HEK293 (cell line): ENCODE results near the gene BAIAP3.
A peak's percentile ranks its signal among the peaks of the same experiment; 100 is the strongest.

Experiments used
- AEBP2 ChIP-seq: fragments of 450-650 bp; formaldehyde crosslinking; IDR thresholded peaks from 2 replicates; pipeline ENCODE4 v1.5.1; 2016; ENCODE audit warnings: missing biosample characterization, missing genetic modification characterization, borderline replicate concordance
- KLF16 ChIP-seq: fragments of 450-650 bp; formaldehyde crosslinking; IDR thresholded peaks from 2 replicates; pipeline ENCODE4 v1.5.1; 2017; ENCODE audit warnings: missing biosample characterization, missing genetic modification characterization
- KLF9 ChIP-seq: fragments of 450-650 bp; formaldehyde crosslinking; IDR thresholded peaks from 2 replicates; pipeline ENCODE4 v1.5.1; 2016; ENCODE audit warnings: missing biosample characterization, missing genetic modification characterization, low read depth
- PRDM1 ChIP-seq: fragments of 450-650 bp; formaldehyde crosslinking; IDR thresholded peaks from 2 replicates; pipeline ENCODE4; 2016; ENCODE audit warnings: missing biosample characterization, missing genetic modification characterization
- REST ChIP-seq: fragments of 450-650 bp; formaldehyde crosslinking; IDR thresholded peaks from 2 replicates; pipeline ENCODE4 v1.5.1; 2016; ENCODE audit warnings: missing biosample characterization, missing genetic modification characterization
- SP2 ChIP-seq: fragments of 450-650 bp; formaldehyde crosslinking; IDR thresholded peaks from 2 replicates; pipeline ENCODE4 v1.5.1; 2016; ENCODE audit warnings: missing biosample characterization, missing genetic modification characterization
- SP3 ChIP-seq: fragments of 450-650 bp; formaldehyde crosslinking; IDR thresholded peaks from 2 replicates; pipeline ENCODE4 v1.5.1; 2016; ENCODE audit warnings: missing biosample characterization, missing genetic modification characterization
- ZBTB21 ChIP-seq: fragments of 450-650 bp; formaldehyde crosslinking; IDR thresholded peaks from 2 replicates; pipeline ENCODE4 v1.5.1; 2017; ENCODE audit warnings: missing biosample characterization, missing genetic modification characterization
- ZBTB26 ChIP-seq: fragments of 450-650 bp; formaldehyde crosslinking; optimal IDR thresholded peaks from 2 replicates; pipeline ENCODE3; 2016; ENCODE audit warnings: missing biosample characterization, mild to moderate bottlenecking, missing genetic modification characterization
- ZBTB49 ChIP-seq: fragments of 450-650 bp; formaldehyde crosslinking; IDR thresholded peaks from 2 replicates; pipeline ENCODE4 v1.5.1; 2016; ENCODE audit warnings: missing biosample characterization, missing genetic modification characterization, low read depth
- ZFHX2 ChIP-seq: fragments of 450-650 bp; formaldehyde crosslinking; conservative IDR thresholded peaks from 2 replicates; pipeline ENCODE4 v1.5.1; 2016; ENCODE audit warnings: missing biosample characterization, missing genetic modification characterization
- ZNF121 ChIP-seq: fragments of 450-650 bp; formaldehyde crosslinking; IDR thresholded peaks from 2 replicates; pipeline ENCODE4 v1.5.1; 2016; ENCODE audit warnings: missing biosample characterization, missing genetic modification characterization
- ZNF138 ChIP-seq: fragments of 450-650 bp; formaldehyde crosslinking; IDR thresholded peaks from 2 replicates; pipeline ENCODE4 v1.5.1; 2016; ENCODE audit warnings: missing biosample characterization, missing genetic modification characterization, borderline replicate concordance
- ZNF221 ChIP-seq: fragments of 450-650 bp; formaldehyde crosslinking; IDR thresholded peaks from 2 replicates; pipeline ENCODE4 v1.5.1; 2017; ENCODE audit warnings: missing biosample characterization, missing genetic modification characterization, borderline replicate concordance
- ZNF280C ChIP-seq: fragments of 450-650 bp; formaldehyde crosslinking; IDR thresholded peaks from 2 replicates; pipeline ENCODE4 v1.5.1; 2016; ENCODE audit warnings: missing biosample characterization, missing genetic modification characterization
- ZNF280D ChIP-seq: fragments of 450-650 bp; formaldehyde crosslinking; IDR thresholded peaks from 2 replicates; pipeline ENCODE4 v1.5.1; 2016; ENCODE audit warnings: missing biosample characterization, missing genetic modification characterization
- ZNF341 ChIP-seq: fragments of 450-650 bp; formaldehyde crosslinking; IDR thresholded peaks from 2 replicates; pipeline ENCODE4; 2016; ENCODE audit warnings: low read depth, missing biosample characterization, missing genetic modification characterization
- ZNF350 ChIP-seq: fragments of 450-650 bp; formaldehyde crosslinking; IDR thresholded peaks from 2 replicates; pipeline ENCODE4 v1.5.0; 2017; ENCODE audit warnings: missing biosample characterization, mild to moderate bottlenecking, missing genetic modification characterization
- ZNF600 ChIP-seq: fragments of 450-650 bp; formaldehyde crosslinking; IDR thresholded peaks from 2 replicates; pipeline ENCODE4 v1.5.1; 2016; ENCODE audit warnings: missing biosample characterization, missing genetic modification characterization
- ZNF645 ChIP-seq: fragments of 450-650 bp; formaldehyde crosslinking; IDR thresholded peaks from 2 replicates; pipeline ENCODE4; 2016; ENCODE audit warnings: missing biosample characterization, missing genetic modification characterization
- ZNF664 ChIP-seq: fragments of 450-650 bp; formaldehyde crosslinking; IDR thresholded peaks from 2 replicates; pipeline ENCODE4 v1.5.1; 2016; ENCODE audit warnings: missing biosample characterization, missing genetic modification characterization
- ZNF791 ChIP-seq: fragments of 450-650 bp; formaldehyde crosslinking; IDR thresholded peaks from 2 replicates; pipeline ENCODE4 v1.5.1; 2016; ENCODE audit warnings: missing biosample characterization, missing genetic modification characterization
- ZSCAN30 ChIP-seq: fragments of 450-650 bp; IDR thresholded peaks from 2 replicates; pipeline ENCODE4 v1.5.1; 2018; ENCODE audit warnings: missing biosample characterization, mild to moderate bottlenecking, missing genetic modification characterization, moderate library complexity

BAIAP3 gene

GRCh38 chr16:1379304-1380076 is 46.0 kb downstream of the BAIAP3 start (continued):
- TF ChIP-seq ZNF280D (no peak), ZBTB49 (tag by site-specific recombination) (no peak), ZFHX2 (tag by site-specific recombination) (peak; percentile 9; the same call in 1 of the 2 replicates), SP2 (tag by site-specific recombination) (peak; percentile 43; the same call in 1 of the 2 replicates), PRDM1 (tag by site-specific recombination) (no peak), ZNF791 (no peak), ZNF221 (tag by site-specific recombination) (no peak), ZNF138 (tag by site-specific recombination) (no peak), KLF16 (0 out of 2 replicates have a peak, but pooled peaks have one; percentile 2), ZNF664 (tag by site-specific recombination) (no peak), ZNF645 (tag by site-specific recombination) (no peak), ZNF600 (peak; percentile 5; the same call in 1 of the 2 replicates), ZNF341 (tag by site-specific recombination) (no peak), REST (tag by site-specific recombination) (no peak), AEBP2 (tag by site-specific recombination) (no peak), ZBTB26 (tag by site-specific recombination) (peak; percentile 80), KLF9 (peak; percentile 34; the same call in 1 of the 2 replicates), SP3 (peak; percentile 67), ZSCAN30 (tag by site-specific recombination) (peak; percentile 75), ZNF121 (no peak), ZNF280C (no peak), ZBTB21 (tag by site-specific recombination) (no peak), ZNF350 (tag by site-specific recombination) (no peak)
